ENCODE measurements around the gene IQGAP2. TPM values are rescaled to one million over a fixed set of nuclear protein-coding genes. Genes with fewer than 3 reads are reported as not detected.

The IQGAP2 gene
- total RNA-seq, 1 donor from 2014 or later, result 14.2 TPM

GRCh38 chr5:76715486-76715735, 312.3 kb downstream of the IQGAP2 start:
- no peak overlapping the region for H3K27ac Mint-ChIP-seq (ENCODE audit: unreplicated experiment)
- peak overlapping the region; percentile 95 for H3K4me3 Mint-ChIP-seq
- no peaks in the 10 kb centered on the region for H3K9me3 Mint-ChIP-seq
- DNase-seq (ENCODE audit: low read depth, low spot score), result no peak
- H3K36me3 Mint-ChIP-seq (ENCODE audit: low read depth), result peaks cover 3% of the 10 kb centered on the region
- TF ChIP-seq CTCF (conservative IDR thresholded peaks at IDR 0.05), result no peak
- H3K27me3 Mint-ChIP-seq (ENCODE audit: low read depth), result peaks cover 33% of the 10 kb centered on the region
- H3K4me1 Mint-ChIP-seq, result peaks cover 24% of the 10 kb centered on the region

DNA sequence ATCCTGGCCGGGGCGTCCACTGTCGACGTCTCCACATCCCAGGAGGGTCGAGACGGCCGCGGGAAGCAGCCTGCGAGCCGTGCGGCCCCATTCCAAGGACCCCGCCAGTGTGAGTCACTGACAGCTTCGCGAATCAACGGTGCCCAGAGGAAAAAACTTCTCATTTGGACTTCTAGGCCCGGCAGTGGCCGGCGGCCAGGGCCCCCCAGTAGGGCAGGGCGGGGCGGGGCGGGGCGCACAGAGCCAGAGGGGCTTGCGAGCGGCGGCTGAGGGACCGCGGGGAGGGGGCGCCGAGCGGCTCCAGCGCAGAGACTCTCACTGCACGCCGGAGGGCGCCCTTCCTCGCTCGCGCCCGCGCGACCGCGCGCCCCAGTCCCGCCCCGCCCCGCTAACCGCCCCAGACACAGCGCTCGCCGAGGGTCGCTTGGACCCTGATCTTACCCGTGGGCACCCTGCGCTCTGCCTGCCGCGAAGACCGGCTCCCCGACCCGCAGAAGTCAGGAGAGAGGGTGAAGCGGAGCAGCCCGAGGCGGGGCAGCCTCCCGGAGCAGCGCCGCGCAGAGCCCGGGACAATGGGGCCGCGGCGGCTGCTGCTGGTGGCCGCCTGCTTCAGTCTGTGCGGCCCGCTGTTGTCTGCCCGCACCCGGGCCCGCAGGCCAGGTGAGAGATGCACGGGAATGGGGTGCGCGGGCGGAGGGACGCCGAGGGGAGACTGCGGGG, 312.8 kb downstream of the IQGAP2 start, which contains the start of gene F2R:
Gene F2R (plus strand): TSS at position 391 of the 720 bp plus-strand sequence. CDS start 182 bp downstream, at position 573.
- H3K36me3 Mint-ChIP-seq (ENCODE audit: low read depth), result peaks cover 3% of the 10 kb centered on the region
- peaks cover 24% of the 10 kb centered on the region for H3K4me1 Mint-ChIP-seq

GRCh38 chr5:76716456-76717157, 313.5 kb downstream of the IQGAP2 start:
- H3K4me3 Mint-ChIP-seq, result peak overlapping the region; percentile 95
- peaks cover 3% of the 10 kb centered on the region for H3K36me3 Mint-ChIP-seq (ENCODE audit: low read depth)
- peak; percentile 7 for DNase-seq (ENCODE audit: low read depth, low spot score)
- peaks cover 24% of the 10 kb centered on the region for H3K4me1 Mint-ChIP-seq
- no peak for TF ChIP-seq CTCF (conservative IDR thresholded peaks at IDR 0.05)
- H3K9me3 Mint-ChIP-seq, result no peaks in the 10 kb centered on the region
- H3K27me3 Mint-ChIP-seq (ENCODE audit: low read depth), result peaks cover 29% of the 10 kb centered on the region
- peak overlapping the region; percentile 65 for H3K27ac Mint-ChIP-seq (ENCODE audit: unreplicated experiment)

More for the DNA sequence above, 312.8 kb downstream of the IQGAP2 start, which contains the start of gene F2R:
- DNase-seq (ENCODE audit: low read depth, low spot score), result peak; percentile 59
- peak; percentile 68 for TF ChIP-seq CTCF (conservative IDR thresholded peaks at IDR 0.05)
- peak within 1 kb of the TSS; percentile 95 for H3K4me3 Mint-ChIP-seq
- H3K27me3 Mint-ChIP-seq (ENCODE audit: low read depth), result peaks cover 32% of the 10 kb centered on the region
- no peaks in the 10 kb centered on the region for H3K9me3 Mint-ChIP-seq
- H3K27ac Mint-ChIP-seq (ENCODE audit: unreplicated experiment), result peak within 1 kb of the TSS; percentile 65

GRCh38 chr5:76717222-76718083, 314.4 kb downstream of the IQGAP2 start:
- Mint-ChIP-seq H3K9me3 (no peaks in the 10 kb centered on the region), H3K36me3 (ENCODE audit: low read depth) (peaks cover 3% of the 10 kb centered on the region), H3K4me3 (peak overlapping the region; percentile 95), H3K27me3 (ENCODE audit: low read depth) (peaks cover 29% of the 10 kb centered on the region), H3K27ac (ENCODE audit: unreplicated experiment) (no peak overlapping the region), H3K4me1 (peaks cover 24% of the 10 kb centered on the region)
- TF ChIP-seq CTCF (conservative IDR thresholded peaks at IDR 0.05), result no peak
- no peak for DNase-seq (ENCODE audit: low read depth, low spot score)

DNA sequence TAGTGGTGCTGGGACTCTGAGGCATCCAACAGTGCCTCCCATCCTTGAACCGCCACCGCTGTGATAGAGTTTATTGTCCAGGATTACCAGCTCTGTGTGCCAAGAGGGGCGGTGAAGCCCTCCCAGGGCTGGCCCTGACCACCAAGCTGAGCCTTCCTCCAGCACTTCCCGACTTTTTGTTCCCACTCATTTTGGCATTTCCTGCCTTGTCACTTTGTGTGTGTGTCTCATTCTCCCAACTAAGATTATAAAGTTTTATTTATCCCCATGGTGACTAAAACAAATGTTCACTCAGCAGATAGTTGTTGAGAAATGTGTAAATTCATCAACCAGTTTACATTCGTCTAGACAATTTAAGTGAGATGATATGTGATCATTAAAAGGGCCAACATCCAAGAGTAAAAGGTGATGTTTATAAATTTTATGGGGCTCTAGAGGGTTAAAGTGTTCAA, 315.3 kb downstream of the IQGAP2 start:
- DNase-seq (ENCODE audit: low read depth, low spot score), result no peak
- Mint-ChIP-seq H3K4me1 (peaks cover 24% of the 10 kb centered on the region), H3K27ac (ENCODE audit: unreplicated experiment) (no peak overlapping the region), H3K4me3 (peak overlapping the region; percentile 95), H3K9me3 (no peaks in the 10 kb centered on the region), H3K36me3 (ENCODE audit: low read depth) (peaks cover 3% of the 10 kb centered on the region), H3K27me3 (ENCODE audit: low read depth) (peaks cover 27% of the 10 kb centered on the region)
- TF ChIP-seq CTCF (conservative IDR thresholded peaks at IDR 0.05), result no peak

Measured in neural crest cell (in vitro differentiated cells).